Neural cell (in vitro differentiated cells): ENCODE results near the gene C9orf78.
"Not testable (repeated sequence)": the region's sequence is repeated elsewhere in the genome, so short reads cannot be mapped to it uniquely, and the experiment has no call there.

Source experiments
- CTCF ChIP-seq: fragments of 450-650 bp; IDR thresholded peaks from 2 replicates; pipeline ENCODE4 v1.5.1; 2014; ENCODE audit warnings: antibody characterized with exemption, mild to moderate bottlenecking, moderate library complexity; ENCODE audit not compliant: poor library complexity, severe bottlenecking
- EZH2 ChIP-seq: fragments of 200-600, 300-800 bp; shearing (Covaris generic), sonication (generic); IDR thresholded peaks from 2 replicates; pipeline ENCODE4 v1.6.1; 2014; ENCODE audit warnings: antibody characterized with exemption, low read length, borderline replicate concordance, mild to moderate bottlenecking; ENCODE audit not compliant: insufficient read depth, poor library complexity, severe bottlenecking
- REST ChIP-seq: IDR thresholded peaks from 2 replicates; pipeline ENCODE4 v1.6.1; 2012; ENCODE audit warnings: borderline replicate concordance

GRCh38 chr9:129784970-129785369, 50.1 kb downstream of the C9orf78 start:
- not testable (repeated sequence) for TF ChIP-seq EZH2, CTCF, REST
